Naive thymus-derived CD4-positive, alpha-beta T cell (primary cell): Measurements from ENCODE around the gene SNTA1. TPM values are rescaled to one million over a fixed set of nuclear protein-coding genes. Genes with fewer than 3 reads are reported as not detected.
"Not testable (repeated sequence)": the region's sequence is repeated elsewhere in the genome, so short reads cannot be mapped to it uniquely, and the experiment has no call there.

Source experiments
- ATAC-seq: fragments of 150-1000 bp; cut with Tn5 transposase; 2 replicates; pipeline ENCODE4 v1.10.0; 2021; ENCODE audit warnings: mild to moderate bottlenecking, moderate library complexity
- CTCF ChIA-PET: fragments of 350-600 bp; sonication (Branson Sonifier 250); formaldehyde crosslinking; loops from one replicate; lab custom pipeline; 2021; ENCODE audit warnings: antibody characterized with exemption; lab: Charles Lee
- POLR2A ChIA-PET: fragments of 350-600 bp; sonication (Branson Sonifier 250); formaldehyde crosslinking; loops from one replicate; lab custom pipeline; 2021; ENCODE audit warnings: antibody characterized with exemption, inconsistent platforms; lab: Charles Lee
- DNase-seq, 9 donors: peaks; one replicate each; pipeline versions ENCODE4 v3.0.0 to v3.0.0-alpha.2; 2020 to 2022; ENCODE audit warnings: mixed read lengths in 1 of 9
- H3K27ac ChIP-seq: one replicate; pipeline ENCODE4 v1.7.0; 2013; ENCODE audit warnings: mild to moderate bottlenecking, low read depth, low read length, moderate library complexity
- H3K27me3 ChIP-seq, 2 donors: one replicate each; pipeline ENCODE4 v1.7.0; 2013; ENCODE audit warnings: low read length in 2 of 2, mild to moderate bottlenecking in 2 of 2, moderate library complexity in 2 of 2; ENCODE audit not compliant: control insufficient read depth in 2 of 2, insufficient read depth in 2 of 2
- H3K36me3 ChIP-seq, 3 experiments: 1 replicate in 2 of 3; 2 replicates in 1 of 3; pipeline ENCODE4 v1.7.0; 2013; ENCODE audit warnings: low read length in 3 of 3, mild to moderate bottlenecking in 3 of 3, moderate library complexity in 1 of 3; ENCODE audit not compliant: insufficient read depth in 3 of 3, control insufficient read depth in 2 of 3
- H3K4me1 ChIP-seq, 2 donors: one replicate each; pipeline ENCODE4 v1.7.0; 2013; ENCODE audit warnings: low read length in 2 of 2, mild to moderate bottlenecking in 2 of 2, moderate library complexity in 1 of 2; ENCODE audit not compliant: control insufficient read depth in 2 of 2, insufficient read depth in 2 of 2
- H3K4me3 ChIP-seq: 2 replicates; pipeline ENCODE4 v1.7.0; 2013; ENCODE audit warnings: mild to moderate bottlenecking, low read length
- H3K9me3 ChIP-seq, 3 experiments: 1 replicate in 2 of 3; 2 replicates in 1 of 3; pipeline ENCODE4 v1.7.0; 2013; ENCODE audit warnings: low read length in 3 of 3; ENCODE audit not compliant: control insufficient read depth in 2 of 3
- H3K27ac Mint-ChIP-seq, 9 donors: one replicate each; pipeline ENCODE4 v1.8.0; 2020 to 2022; ENCODE audit warnings: mixed read lengths in 9 of 9, mild to moderate bottlenecking in 8 of 9, moderate library complexity in 5 of 9, inconsistent platforms in 2 of 9
- H3K27me3 Mint-ChIP-seq, 5 donors: one replicate each; pipeline ENCODE4 v1.8.0; 2021 to 2022; ENCODE audit warnings: mixed read lengths in 5 of 5, mild to moderate bottlenecking in 1 of 5
- H3K36me3 Mint-ChIP-seq, 5 donors: one replicate each; pipeline ENCODE4 v1.8.0; 2020 to 2022; ENCODE audit warnings: mixed read lengths in 5 of 5, mild to moderate bottlenecking in 3 of 5, inconsistent platforms in 1 of 5
- H3K4me1 Mint-ChIP-seq, 7 donors: one replicate each; pipeline ENCODE4 v1.8.0; 2020 to 2022; ENCODE audit warnings: mixed read lengths in 7 of 7, mild to moderate bottlenecking in 3 of 7, inconsistent platforms in 1 of 7
- H3K4me3 Mint-ChIP-seq, 10 donors: one replicate each; pipeline ENCODE4 v1.8.0; 2020 to 2022; ENCODE audit warnings: mild to moderate bottlenecking in 10 of 10, mixed read lengths in 10 of 10, moderate library complexity in 6 of 10, inconsistent platforms in 2 of 10
- H3K9me3 Mint-ChIP-seq, 11 donors: one replicate each; pipeline ENCODE4 v1.8.0; 2020 to 2022; ENCODE audit warnings: mixed read lengths in 11 of 11, mild to moderate bottlenecking in 4 of 11, inconsistent platforms in 1 of 11, moderate library complexity in 1 of 11
- intact Hi-C, 2 donors: fragments of 100-400 bp; cut with micrococcal nuclease; formaldehyde crosslinking; loops; one replicate each; pipeline ENCODE4 v1.15.1; 2023
- polyA plus RNA-seq, 2 donors: library from polyadenylated mRNA; unstranded; fragments of 300-500 nt; fragmentation: Illumina TruSeq; gene quantifications; one replicate each; pipeline ENCODE4 v1.2.3, GENCODE V29; 2021
- total RNA-seq, 6 experiments: library from RNA in 5 of 6; stranded (reverse) in 5 of 6; gene quantifications; 1 replicate in 5 of 6; 2 replicates in 1 of 6; pipeline ENCODE4 v1.2.3 and lab custom pipeline; 2021 to 2026

The SNTA1 gene
- total and polyA plus RNA-seq, 7 experiments from 2014 or later, result 2.0 to 7.2 (median 2.9) TPM

DNA sequence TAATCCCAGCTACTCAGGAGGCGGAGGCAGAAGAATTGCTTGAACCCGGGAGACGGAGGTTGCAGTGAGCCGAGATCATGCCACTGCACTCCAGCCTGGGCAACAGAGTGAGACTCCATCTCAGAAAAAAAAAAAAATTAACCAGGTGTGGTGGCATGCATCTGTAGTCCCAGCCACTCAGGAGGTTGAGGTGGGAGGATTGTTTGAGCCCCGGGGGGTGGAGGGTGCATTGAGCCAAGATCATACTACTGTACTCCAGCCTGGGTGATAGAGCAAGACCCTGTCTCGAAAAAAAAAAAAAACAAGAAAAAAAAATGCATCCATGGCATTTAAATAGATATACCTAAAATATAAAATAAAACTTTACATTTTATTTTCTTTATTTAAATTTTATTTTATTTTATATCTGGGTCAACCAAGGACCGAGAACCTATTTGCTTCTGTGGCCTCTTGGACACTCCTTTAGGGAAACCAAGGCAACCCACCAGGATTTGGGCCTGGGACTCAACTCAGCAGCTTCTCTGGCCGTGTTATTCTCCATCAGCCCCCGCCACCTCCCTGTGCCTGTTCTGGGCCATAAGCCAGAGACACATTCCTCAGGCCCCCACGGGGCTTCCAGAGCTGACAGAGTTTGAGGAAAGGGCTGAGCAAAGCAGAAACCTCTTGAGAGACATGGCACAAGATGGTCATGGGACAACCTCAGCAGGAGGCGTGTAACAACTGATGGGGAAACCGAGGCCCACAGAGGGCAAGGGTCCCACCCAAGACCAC lies 6.2 kb downstream of the SNTA1 start:
- Mint-ChIP-seq H3K4me3 (no peak overlapping the region), H3K36me3 (peaks cover 0 to 12% (median 4%) of the 10 kb centered on the region in 5 donors), H3K9me3 (no peaks in the 10 kb centered on the region), H3K27me3 (peaks cover 0 to 11% (median 0%) of the 10 kb centered on the region in 5 donors), H3K27ac (no peak overlapping the region), H3K4me1 (peaks cover 0 to 7% (median 1%) of the 10 kb centered on the region in 7 donors)
- Histone ChIP-seq H3K27ac (no peak overlapping the region), H3K4me3 (no peak overlapping the region), H3K36me3 (no peaks in the 10 kb centered on the region), H3K9me3 (no peaks in the 10 kb centered on the region), H3K27me3 (no peaks in the 10 kb centered on the region), H3K4me1 (no peaks in the 10 kb centered on the region)
- CTCF ChIA-PET, result interaction anchor here (0.7 kb wide), 1 partner anchor 1160 kb away, joined by 3 read pairs; the partner anchor contains the start of gene KIF3B
- DNase-seq, result no peak
- intact Hi-C loops, result no loop called here
- ATAC-seq, result no peak
- POLR2A ChIA-PET, result interaction anchor here (0.5 to 0.7 kb wide), 2 partner anchors 123 to 280 kb away, joined by 3 read pairs; no protein-coding TSS in a partner anchor

DNA sequence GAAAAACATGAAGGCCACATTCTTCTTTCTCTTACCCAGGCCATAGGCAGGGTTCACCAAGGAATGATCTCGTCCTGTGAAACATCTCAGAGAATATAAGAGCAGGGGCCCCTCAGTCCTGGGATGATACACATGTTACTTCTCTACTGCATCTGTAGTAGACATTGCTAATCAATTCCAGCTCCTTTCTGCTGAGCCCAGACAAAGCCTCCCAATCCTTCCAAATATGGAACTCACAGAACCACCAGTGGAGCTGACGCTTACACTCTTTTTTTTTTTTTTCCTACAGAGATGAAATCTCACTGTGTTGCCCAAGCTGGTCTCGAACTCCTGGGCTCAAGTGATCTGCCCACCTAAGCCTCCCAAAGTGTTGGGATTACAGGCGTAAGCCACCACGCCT lies 9.1 kb downstream of the SNTA1 start:
- Histone ChIP-seq H3K27me3 (no peaks in the 10 kb centered on the region), H3K27ac (no peak overlapping the region), H3K9me3 (no peaks in the 10 kb centered on the region), H3K36me3 (no peaks in the 10 kb centered on the region), H3K4me3 (no peak overlapping the region), H3K4me1 (no peaks in the 10 kb centered on the region)
- ATAC-seq (no peak), DNase-seq (no peak)
- no peaks in the 10 kb centered on the region for H3K9me3 Mint-ChIP-seq
- POLR2A ChIA-PET, result no interaction called here
- H3K27me3 Mint-ChIP-seq, result no peaks in the 10 kb centered on the region
- no peak overlapping the region for H3K27ac Mint-ChIP-seq
- peaks cover 0 to 12% (median 4%) of the 10 kb centered on the region in 5 donors for H3K36me3 Mint-ChIP-seq
- no peaks in the 10 kb centered on the region for H3K4me1 Mint-ChIP-seq
- no peak overlapping the region for H3K4me3 Mint-ChIP-seq
- CTCF ChIA-PET, result no interaction called here
- intact Hi-C loops, result no loop called here

DNA sequence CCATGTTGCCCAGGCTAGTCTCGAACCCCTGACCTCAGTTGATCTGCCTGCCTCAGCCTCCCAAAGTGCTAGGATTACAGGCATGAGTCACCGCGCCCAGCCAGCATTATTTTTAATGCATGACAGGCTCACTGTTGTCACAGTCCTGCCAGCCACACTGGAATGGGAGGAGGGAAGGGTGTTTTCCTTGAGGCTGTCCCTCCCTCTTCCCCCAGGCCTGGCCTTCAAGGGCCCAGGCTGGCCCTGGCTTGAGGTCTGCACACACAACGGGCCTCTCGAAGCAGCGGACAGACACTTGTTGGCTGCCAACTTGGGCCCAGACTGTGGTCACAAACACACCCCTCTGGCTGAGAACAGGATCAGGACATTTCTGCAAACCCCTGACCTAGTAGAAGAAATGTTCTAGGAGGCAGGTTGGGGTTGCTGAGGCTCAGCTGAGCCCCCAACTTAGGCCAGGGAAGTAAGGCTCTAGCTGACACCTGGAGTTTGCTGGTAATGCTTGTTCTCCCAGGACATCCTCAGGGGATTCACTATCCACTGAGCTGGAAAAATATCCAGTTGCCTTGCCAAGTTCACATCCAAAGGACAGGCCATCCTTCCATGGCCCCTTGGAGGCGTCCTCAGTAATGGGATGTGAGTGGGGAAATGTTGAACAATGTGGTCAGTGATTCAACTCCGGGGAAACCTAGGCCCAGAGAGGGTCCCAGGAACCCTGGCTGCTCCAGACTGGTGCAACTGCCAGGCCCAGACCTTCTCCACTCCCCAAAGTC lies 9.9 kb downstream of the SNTA1 start:
- Mint-ChIP-seq H3K27ac (no peak overlapping the region), H3K4me1 (no peaks in the 10 kb centered on the region), H3K27me3 (no peaks in the 10 kb centered on the region), H3K4me3 (no peak overlapping the region), H3K9me3 (no peaks in the 10 kb centered on the region), H3K36me3 (peaks cover 0 to 12% (median 4%) of the 10 kb centered on the region in 5 donors)
- Histone ChIP-seq H3K4me3 (no peak overlapping the region), H3K36me3 (no peaks in the 10 kb centered on the region), H3K27me3 (no peaks in the 10 kb centered on the region), H3K4me1 (no peaks in the 10 kb centered on the region), H3K9me3 (no peaks in the 10 kb centered on the region), H3K27ac (no peak overlapping the region)
- intact Hi-C loops, result no loop called here
- ChIA-PET CTCF (no interaction called here), POLR2A (no interaction called here)
- ATAC-seq (no peak), DNase-seq (no peak)

DNA sequence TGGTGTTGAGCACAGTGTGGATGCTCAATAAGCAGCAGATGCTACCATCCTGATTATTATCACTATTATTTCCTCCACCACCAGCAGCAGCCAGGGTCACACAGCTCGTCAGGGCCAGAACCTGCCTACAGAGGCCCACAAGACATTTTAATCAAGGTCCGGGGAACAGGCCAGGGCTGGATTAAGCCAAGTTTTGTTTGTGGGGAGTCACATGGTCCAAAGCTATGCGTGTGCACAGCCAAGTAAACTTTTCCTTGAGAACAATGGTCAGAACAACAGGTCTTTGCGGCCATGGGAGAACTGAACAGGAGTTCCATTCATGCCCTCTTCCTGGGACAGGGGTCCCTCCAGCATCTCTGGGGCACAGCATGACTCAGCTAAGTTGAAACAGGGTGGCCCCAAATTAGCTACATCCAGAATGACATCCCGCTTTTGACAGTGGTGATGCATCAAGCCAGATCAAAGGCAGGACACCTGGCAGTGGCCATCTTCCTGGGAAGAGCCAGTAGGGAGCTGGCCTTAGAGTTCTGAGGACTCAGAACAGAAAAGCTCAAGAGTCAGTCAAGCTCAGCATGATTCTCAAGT lies 11.7 kb downstream of the SNTA1 start:
- no peak for DNase-seq
- H3K4me1 ChIP-seq, result no peaks in the 10 kb centered on the region
- peak overlapping the region in 1 of 9 donors; percentile 4 for H3K27ac Mint-ChIP-seq
- no peaks in the 10 kb centered on the region for H3K9me3 Mint-ChIP-seq
- no peak overlapping the region for H3K4me3 Mint-ChIP-seq
- H3K27me3 ChIP-seq, result no peaks in the 10 kb centered on the region
- POLR2A ChIA-PET, result no interaction called here
- no peaks in the 10 kb centered on the region for H3K4me1 Mint-ChIP-seq
- H3K36me3 Mint-ChIP-seq, result peaks cover 0 to 12% (median 4%) of the 10 kb centered on the region in 5 donors
- H3K9me3 ChIP-seq, result no peaks in the 10 kb centered on the region
- no peak overlapping the region for H3K27ac ChIP-seq
- intact Hi-C loops, result no loop called here
- no peak for ATAC-seq
- no peaks in the 10 kb centered on the region for H3K36me3 ChIP-seq
- CTCF ChIA-PET, result interaction anchor here (0.6 kb wide), 1 partner anchor 425 kb away, joined by 5 read pairs; no protein-coding TSS in a partner anchor
- no peak overlapping the region for H3K4me3 ChIP-seq
- no peaks in the 10 kb centered on the region for H3K27me3 Mint-ChIP-seq

DNA sequence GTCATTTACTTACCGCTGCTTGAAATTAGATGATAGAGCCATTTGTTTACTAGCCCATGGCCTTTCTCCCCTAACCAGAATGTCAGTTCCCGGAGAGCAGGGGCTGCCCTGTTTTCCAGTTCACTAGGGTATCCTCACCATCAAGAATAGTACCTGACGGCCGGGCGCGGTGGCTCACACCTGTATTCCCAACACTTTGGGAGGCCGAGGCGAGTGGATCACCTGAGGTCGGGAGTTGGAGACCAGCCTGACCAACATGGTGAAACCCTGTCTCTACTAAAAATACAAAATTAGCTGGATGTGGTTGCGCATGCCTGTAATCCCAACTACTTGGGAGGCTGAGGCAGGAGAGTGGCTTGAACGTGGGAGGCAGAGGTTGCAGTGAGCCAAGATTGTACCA lies 19.7 kb downstream of the SNTA1 start:
- H3K27ac Mint-ChIP-seq, DNase-seq, H3K27ac ChIP-seq, intact Hi-C loops, H3K27me3 ChIP-seq, H3K9me3 ChIP-seq, H3K4me1 ChIP-seq, H3K36me3 ChIP-seq, CTCF ChIA-PET, ATAC-seq, H3K36me3 Mint-ChIP-seq, H3K4me1 Mint-ChIP-seq, H3K4me3 Mint-ChIP-seq, H3K4me3 ChIP-seq, H3K27me3 Mint-ChIP-seq, H3K9me3 Mint-ChIP-seq, POLR2A ChIA-PET: not testable (repeated sequence)

DNA sequence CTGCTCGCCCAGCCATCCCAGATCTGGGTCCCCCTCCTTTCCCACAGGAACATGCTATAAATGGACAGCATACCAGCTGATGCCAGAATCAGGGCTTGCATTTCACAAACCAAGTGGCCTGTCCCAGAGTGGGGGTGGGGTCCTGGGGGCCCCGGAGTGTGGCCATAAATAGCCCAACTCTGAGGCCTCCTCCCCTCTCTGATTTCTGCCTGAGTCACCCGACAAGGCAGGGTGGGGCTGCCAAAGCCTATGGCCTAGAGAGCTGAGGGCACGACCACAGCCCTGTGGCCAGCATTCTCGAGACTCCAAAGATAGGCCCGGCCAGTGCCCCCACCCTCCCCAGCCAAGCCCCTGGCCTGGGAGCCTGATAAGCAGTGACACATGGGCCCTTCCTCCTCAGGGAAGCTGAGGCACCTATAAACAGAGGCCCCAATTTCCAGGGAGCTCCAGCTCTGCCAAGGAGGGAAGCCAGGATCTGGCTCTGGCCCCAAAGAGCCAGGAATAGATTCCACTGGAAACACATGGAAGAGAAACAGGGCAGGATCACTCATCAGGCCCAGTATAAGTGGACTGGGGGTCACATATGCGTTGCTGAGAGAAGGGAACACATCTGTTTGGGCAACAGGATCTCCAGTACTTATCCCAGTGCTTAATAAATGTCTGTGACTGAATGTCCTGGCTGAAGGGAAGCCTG lies 20.3 kb downstream of the SNTA1 start:
- Mint-ChIP-seq H3K36me3 (no peaks in the 10 kb centered on the region), H3K4me1 (no peaks in the 10 kb centered on the region), H3K4me3 (no peak overlapping the region), H3K27ac (no peak overlapping the region), H3K9me3 (no peaks in the 10 kb centered on the region), H3K27me3 (no peaks in the 10 kb centered on the region)
- DNase-seq, result no peak
- ChIA-PET POLR2A (no interaction called here), CTCF (no interaction called here)
- H3K4me1 ChIP-seq, result no peaks in the 10 kb centered on the region
- H3K36me3 ChIP-seq, result no peaks in the 10 kb centered on the region
- H3K9me3 ChIP-seq, result no peaks in the 10 kb centered on the region
- H3K4me3 ChIP-seq, result no peak overlapping the region
- H3K27me3 ChIP-seq, result no peaks in the 10 kb centered on the region
- ATAC-seq, result no peak
- intact Hi-C loops, result no loop called here
- H3K27ac ChIP-seq, result no peak overlapping the region
